Measurements from ENCODE around the gene UBL4B.
"Not testable (repeated sequence)": the region's sequence is repeated elsewhere in the genome, so short reads cannot be mapped to it uniquely, and the experiment has no call there.

Gene UBL4B

GRCh38 chr1:110112143-110112542, at the start of gene UBL4B:
UBL4B (plus strand) TSS chr1:110112443; CDS start chr1:110112535, 92 bp downstream.
- DNase-seq, result no peak

- no peak for DNase-seq
Measured at GRCh38 chr1:110062612-110063011, 49.6 kb upstream of the UBL4B start.

GRCh38 chr1:110063781-110064180, 48.5 kb upstream of the UBL4B start:
- no peak for DNase-seq

GRCh38 chr1:110064576-110065337, 47.5 kb upstream of the UBL4B start:
- no peak for DNase-seq

GRCh38 chr1:110065841-110066240, 46.4 kb upstream of the UBL4B start:
- DNase-seq, result no peak

- DNase-seq, result no peak
Measured at GRCh38 chr1:110067479-110067892, 44.8 kb upstream of the UBL4B start.

- no peak for DNase-seq
Measured at GRCh38 chr1:110067893-110068645, 44.2 kb upstream of the UBL4B start.

GRCh38 chr1:110068646-110069403, 43.4 kb upstream of the UBL4B start:
- no peak for DNase-seq

- no peak for DNase-seq
Measured at GRCh38 chr1:110069404-110070281, 42.6 kb upstream of the UBL4B start.

GRCh38 chr1:110070282-110070669, 42.0 kb upstream of the UBL4B start:
- DNase-seq, result no peak

- DNase-seq, result no peak
Measured at GRCh38 chr1:110070671-110071242, 41.5 kb upstream of the UBL4B start, which contains the start of gene ALX3. ALX3 (minus strand) TSS chr1:110070672; CDS start chr1:110070612, 60 bp downstream.

GRCh38 chr1:110074166-110074565, 38.1 kb upstream of the UBL4B start:
- no peak for DNase-seq

- DNase-seq, result no peak
Measured at GRCh38 chr1:110076789-110077500, 35.3 kb upstream of the UBL4B start.

- not testable (repeated sequence) for DNase-seq
Measured at GRCh38 chr1:110079995-110080394, 32.2 kb upstream of the UBL4B start.

GRCh38 chr1:110081061-110081460, 31.2 kb upstream of the UBL4B start:
- DNase-seq, result no peak

GRCh38 chr1:110082477-110082876, 29.8 kb upstream of the UBL4B start:
- no peak for DNase-seq

- no peak for DNase-seq
Measured at GRCh38 chr1:110083061-110083865, 29.0 kb upstream of the UBL4B start.

- DNase-seq, result no peak
Measured at GRCh38 chr1:110083866-110084226, 28.4 kb upstream of the UBL4B start.

- no peak for DNase-seq
Measured at GRCh38 chr1:110084227-110085078, 27.8 kb upstream of the UBL4B start.

- DNase-seq, result no peak
Measured at GRCh38 chr1:110085671-110086070, 26.6 kb upstream of the UBL4B start.

Measured in CD4-positive, alpha-beta T cell treated with Interleukin-21 for 1 hour (primary cell).